Right lobe of liver (tissue), 6 donors: ENCODE measurements around the gene ARG2. TPM values are rescaled to one million over a fixed set of nuclear protein-coding genes. Genes with fewer than 3 reads are reported as not detected.

Experiments used
- ATAC-seq, 4 donors: fragments of 200-7000 bp; cut with Tn5 transposase; one replicate each; pipeline ENCODE4 v1.9.1; 2020; ENCODE audit warnings: mild to moderate bottlenecking in 4 of 4, moderate library complexity in 4 of 4
- DNase-seq, 3 donors: peaks; one replicate each; pipeline ENCODE4 v3.0.0-alpha.2; 2020
- H3K27ac ChIP-seq, 3 donors: fragments of 200-600 bp; one replicate each; pipeline ENCODE4 v1.8.0; 2022
- H3K27me3 ChIP-seq, 2 donors: fragments of 200-600 bp; one replicate each; pipeline ENCODE4 v1.8.0; 2022
- H3K36me3 ChIP-seq, 4 donors: fragments of 200-600 bp; sonication (generic) in 1 of 4; one replicate each; pipeline versions ENCODE4 v1.5.1 to v1.8.0; 2017 to 2022; ENCODE audit warnings: control low read depth in 1 of 4
- H3K4me1 ChIP-seq, 4 donors: fragments of 200-600 bp; sonication (generic) in 1 of 4; one replicate each; pipeline versions ENCODE4 v1.5.1 to v1.8.0; 2017 to 2022; ENCODE audit warnings: control low read depth in 1 of 4
- H3K4me3 ChIP-seq, 3 donors: fragments of 200-600 bp; one replicate each; pipeline ENCODE4 v1.8.0; 2022
- H3K9me3 ChIP-seq, 4 donors: fragments of 200-600 bp; sonication (generic) in 1 of 4; one replicate each; pipeline versions ENCODE4 v1.5.1 to v1.8.0; 2017 to 2022; ENCODE audit warnings: control low read depth in 1 of 4
- CTCF ChIP-seq, 4 donors: fragments of 200-600 bp in 3 of 4; fragments of 450-650 bp in 1 of 4; IDR thresholded peaks; one replicate each; pipeline versions ENCODE4 v1.5.1 to v1.8.0; 2016 to 2022; ENCODE audit warnings: antibody characterized with exemption in 4 of 4, mild to moderate bottlenecking in 2 of 4
- POLR2A ChIP-seq: fragments of 450-650 bp; IDR thresholded peaks from one replicate; pipeline ENCODE4 v1.6.1; 2017; ENCODE audit warnings: antibody characterized with exemption, mild to moderate bottlenecking
- WGBS: methylation state at CpG from one replicate; pipeline ENCODE4 v1.1.6; 2018; ENCODE audit warnings: low coverage, low lambda C conversion rate; ENCODE audit not compliant: insufficient coverage; ENCODE audit errors: missing lambda C conversion rate; 5-methylcytosine and 5-hydroxymethylcytosine counted together
- intact Hi-C, 2 donors: fragments of 100-400 bp; cut with DNase I; formaldehyde crosslinking; loops; one replicate each; pipeline versions ENCODE4 v1.11.2 to v1.14.1; 2022
- total RNA-seq, 6 experiments: library from RNA; depleted of rRNA in 2 of 6; stranded (reverse); fragments of >200 nt in 2 of 6; fragmentation: NEBNext Ultra II Directional in 3 of 6; extraction: Animal tissue kit (Norgen Biotek cat#: 25700) in 3 of 6; gene quantifications; one replicate each; pipeline versions ENCODE4 v1.1.0 to v1.2.4, GENCODE V29; 2016 to 2023
- donor health status: DM: no; HTN: yes; CAD: no.
- donor health status: DM: no; HTN: no; CAD: no.
- donor health status: DM: no; HTN: no; CAD: no.
- donor health status: DM: no; HTN: yes; CAD: no.
- donor health status: DM: no; HTN: yes; CAD: no.

ARG2 gene
- total RNA-seq, 6 experiments from 2014 or later = 0.92 to 3.3 (median 1.7) TPM; not detected in 1

GRCh38 chr14:67610491-67610890 lies 9.2 kb upstream of the ARG2 start:
- Histone ChIP-seq H3K27ac (no peak overlapping the region), H3K27me3 (no peaks in the 10 kb centered on the region), H3K4me3 (no peak overlapping the region), H3K4me1 (no peaks in the 10 kb centered on the region), H3K36me3 (no peaks in the 10 kb centered on the region), H3K9me3 (no peaks in the 10 kb centered on the region)
- no peak for DNase-seq
- intact Hi-C loops = no loop called here
- TF ChIP-seq CTCF (IDR thresholded peaks at IDR 0.05) (no peak), POLR2A (no peak)
- 40% methylated on average over 1 of the region's 1 CpG for WGBS
- no peak for ATAC-seq

DNA sequence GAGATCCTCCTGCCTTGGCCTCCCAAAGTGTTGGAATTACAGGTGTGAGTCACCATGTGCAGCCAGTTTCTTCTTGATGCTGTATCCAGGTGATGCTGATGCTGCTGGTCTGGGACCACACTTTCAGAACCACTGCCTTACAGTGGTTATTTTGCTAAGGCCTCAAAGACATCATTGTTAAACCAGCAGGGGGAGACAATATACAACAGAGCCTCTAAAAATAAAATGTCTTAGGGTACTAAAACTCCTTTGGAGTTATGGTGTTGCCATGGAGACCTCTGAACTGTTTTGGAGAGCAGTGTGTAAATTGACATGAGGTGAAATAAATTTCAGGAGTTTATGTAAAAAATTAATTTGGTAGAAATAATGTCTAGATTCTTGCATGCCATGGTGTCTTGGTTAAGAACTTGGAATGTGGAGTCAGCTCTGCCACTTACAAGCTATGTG lies 1.1 kb upstream of the ARG2 start:
- Histone ChIP-seq H3K4me3 (no peak overlapping the region), H3K36me3 (no peaks in the 10 kb centered on the region), H3K9me3 (no peaks in the 10 kb centered on the region), H3K4me1 (peaks cover 0 to 11% (median 3%) of the 10 kb centered on the region in 4 donors), H3K27me3 (no peaks in the 10 kb centered on the region), H3K27ac (peak overlapping the region in 2 of 3 donors; percentile 20 to 79)
- TF ChIP-seq CTCF (IDR thresholded peaks at IDR 0.05) = peak; percentile 58 to 70 (median 66)
- TF ChIP-seq POLR2A = no peak
- DNase-seq = no peak
- intact Hi-C loops = no loop called here
- peak; percentile 6 to 45 (median 35) for ATAC-seq

- Histone ChIP-seq H3K36me3 (no peaks in the 10 kb centered on the region), H3K27ac (peak overlapping the region in 2 of 3 donors; percentile 59 to 66), H3K27me3 (no peaks in the 10 kb centered on the region), H3K9me3 (no peaks in the 10 kb centered on the region), H3K4me1 (peaks cover 0 to 11% (median 3%) of the 10 kb centered on the region in 4 donors), H3K4me3 (peak overlapping the region; percentile 56 to 62 (median 60))
- no peak for TF ChIP-seq POLR2A
- no peak for TF ChIP-seq CTCF (IDR thresholded peaks at IDR 0.05)
- DNase-seq (peak in 2 of 3 donors; percentile 34 to 53), ATAC-seq (peak in 2 of 4 donors; percentile 3)
- WGBS = 4% methylated on average over 16 of the region's 19 CpGs
- intact Hi-C loops = no loop called here
Measured at GRCh38 chr14:67620217-67620785, 581 bp downstream of the ARG2 start.

DNA sequence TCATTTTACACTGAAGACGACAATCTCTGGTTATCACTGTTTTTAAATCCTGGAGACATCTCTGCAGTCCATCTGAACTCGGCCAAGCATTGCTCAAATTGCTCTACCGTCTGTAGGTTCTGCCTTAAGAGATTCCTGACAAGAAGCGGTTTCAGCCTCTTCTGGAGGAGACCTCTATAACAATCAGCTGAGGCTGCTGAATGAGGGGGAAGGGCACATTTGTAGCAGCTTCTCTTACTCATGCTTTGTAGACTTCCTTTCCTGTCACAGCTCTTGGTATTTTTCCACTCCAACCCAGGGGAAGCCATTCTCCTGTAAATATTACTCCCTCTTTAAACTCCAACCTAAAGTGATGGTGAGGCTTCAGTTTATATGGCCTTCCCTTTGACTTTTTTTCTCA lies 3.0 kb downstream of the ARG2 start:
- H3K36me3 ChIP-seq = no peaks in the 10 kb centered on the region
- H3K27me3 ChIP-seq = no peaks in the 10 kb centered on the region
- 56% methylated on average over 4 of the region's 4 CpGs for WGBS
- peak in 1 of 4 donors; percentile 7 for ATAC-seq
- H3K4me1 ChIP-seq = peaks cover 0 to 11% (median 3%) of the 10 kb centered on the region in 4 donors
- no peak overlapping the region for H3K4me3 ChIP-seq
- TF ChIP-seq CTCF (IDR thresholded peaks at IDR 0.05) (no peak), POLR2A (no peak)
- no peaks in the 10 kb centered on the region for H3K9me3 ChIP-seq
- no peak overlapping the region for H3K27ac ChIP-seq
- intact Hi-C loops = no loop called here
- no peak for DNase-seq
